ENCODE results near the gene IFNA13.

GRCh38 chr9:21385131-21385670 lies 17.3 kb upstream of the IFNA13 start, which contains the start of gene IFNA2:
- TF ChIP-seq CTCF (IDR thresholded peaks at IDR 0.05) (no peak), POLR2A (IDR thresholded peaks at IDR 0.05; ENCODE audit: low read depth) (no peak)

Measured in esophagus muscularis mucosa (tissue), 3 donors.